Neutrophil (primary cell): ENCODE results near the gene KIF1B.

Experiments used
- H3K27ac ChIP-seq: fragments of 200-600 bp; sonication (generic); 2 replicates; pipeline ENCODE4 v1.5.1; 2016; ENCODE audit warnings: mild to moderate bottlenecking, moderate library complexity
- H3K27me3 ChIP-seq: fragments of 200-600 bp; sonication (generic); 2 replicates; pipeline ENCODE4 v1.6.0; 2016; ENCODE audit warnings: mild to moderate bottlenecking
- H3K36me3 ChIP-seq: fragments of 200-600 bp; sonication (generic); 2 replicates; pipeline ENCODE4 v1.5.1; 2017
- H3K4me1 ChIP-seq, 2 experiments: fragments of 200-600 bp in 1 of 2; sonication (generic) in 1 of 2; 1 replicate in 1 of 2; 2 replicates in 1 of 2; pipeline versions ENCODE4 v1.5.1 to v1.6.1; 2013 to 2016; ENCODE audit warnings: low read depth in 1 of 2, low read length in 1 of 2, mild to moderate bottlenecking in 1 of 2, moderate library complexity in 1 of 2; ENCODE audit not compliant: control insufficient read depth in 1 of 2, insufficient read depth in 1 of 2
- H3K4me3 ChIP-seq, 2 experiments: fragments of 200-600 bp in 1 of 2; sonication (generic) in 1 of 2; 1 replicate in 1 of 2; 2 replicates in 1 of 2; pipeline ENCODE4 v1.5.1; 2013 to 2016; ENCODE audit warnings: low read depth in 1 of 2, low read length in 1 of 2, mild to moderate bottlenecking in 1 of 2, moderate library complexity in 1 of 2
- H3K9me3 ChIP-seq: fragments of 200-600 bp; sonication (generic); 2 replicates; pipeline ENCODE4 v1.5.1; 2016
- TF ChIP-seq, protein P1 (sequence below): fragments of 200-600 bp; sonication (generic); IDR thresholded peaks from 2 replicates; pipeline ENCODE4 v1.5.1; 2016; ENCODE audit warnings: antibody characterized with exemption

KIF1B gene

DNA sequence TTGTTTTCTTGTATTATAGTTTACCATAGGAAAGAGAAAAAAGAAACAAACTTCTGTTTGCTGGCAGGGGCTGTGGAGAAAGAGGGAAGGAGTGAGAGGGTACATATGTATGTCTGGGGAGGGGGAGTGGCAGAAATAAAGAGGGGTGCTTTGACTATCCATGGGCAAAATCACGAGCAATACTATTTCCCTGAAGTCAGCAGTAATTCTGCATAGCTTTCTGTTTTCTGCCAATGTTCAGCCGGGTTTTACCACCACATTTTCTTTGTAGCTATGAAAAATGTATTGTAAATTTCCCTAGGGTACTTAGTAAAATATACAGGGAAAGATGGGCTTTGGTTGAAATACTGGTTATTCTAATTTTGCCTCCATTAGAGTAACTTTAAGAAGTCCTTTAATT is 143.3 kb downstream of the KIF1B start:
- no peak overlapping the region for H3K4me3 ChIP-seq
- no peak overlapping the region for H3K27ac ChIP-seq
- H3K4me1 ChIP-seq, result no peaks in the 10 kb centered on the region
- peaks cover 83% of the 10 kb centered on the region for H3K36me3 ChIP-seq
- no peaks in the 10 kb centered on the region for H3K9me3 ChIP-seq
- TF ChIP-seq, protein P1, sequence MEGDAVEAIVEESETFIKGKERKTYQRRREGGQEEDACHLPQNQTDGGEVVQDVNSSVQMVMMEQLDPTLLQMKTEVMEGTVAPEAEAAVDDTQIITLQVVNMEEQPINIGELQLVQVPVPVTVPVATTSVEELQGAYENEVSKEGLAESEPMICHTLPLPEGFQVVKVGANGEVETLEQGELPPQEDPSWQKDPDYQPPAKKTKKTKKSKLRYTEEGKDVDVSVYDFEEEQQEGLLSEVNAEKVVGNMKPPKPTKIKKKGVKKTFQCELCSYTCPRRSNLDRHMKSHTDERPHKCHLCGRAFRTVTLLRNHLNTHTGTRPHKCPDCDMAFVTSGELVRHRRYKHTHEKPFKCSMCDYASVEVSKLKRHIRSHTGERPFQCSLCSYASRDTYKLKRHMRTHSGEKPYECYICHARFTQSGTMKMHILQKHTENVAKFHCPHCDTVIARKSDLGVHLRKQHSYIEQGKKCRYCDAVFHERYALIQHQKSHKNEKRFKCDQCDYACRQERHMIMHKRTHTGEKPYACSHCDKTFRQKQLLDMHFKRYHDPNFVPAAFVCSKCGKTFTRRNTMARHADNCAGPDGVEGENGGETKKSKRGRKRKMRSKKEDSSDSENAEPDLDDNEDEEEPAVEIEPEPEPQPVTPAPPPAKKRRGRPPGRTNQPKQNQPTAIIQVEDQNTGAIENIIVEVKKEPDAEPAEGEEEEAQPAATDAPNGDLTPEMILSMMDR, result no peak
- H3K27me3 ChIP-seq, result no peaks in the 10 kb centered on the region

DNA sequence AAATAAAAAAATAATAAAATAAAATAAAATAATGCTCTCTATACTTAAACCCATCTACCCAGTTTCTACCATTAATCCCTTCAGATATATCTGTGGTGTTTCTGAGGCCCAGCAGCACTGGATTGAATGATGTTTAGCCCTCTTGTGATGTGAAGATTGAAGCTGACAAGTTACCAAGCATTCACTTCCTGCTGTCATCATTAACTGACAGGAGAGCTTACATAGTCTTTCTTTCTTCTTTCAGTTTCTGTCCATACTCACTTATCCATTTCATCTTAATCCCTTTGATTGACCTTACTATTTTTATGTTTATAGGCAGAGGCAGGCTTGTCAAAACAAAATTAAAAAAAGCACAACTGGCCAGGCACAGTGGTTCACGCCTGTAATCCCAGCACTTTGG is 149.7 kb downstream of the KIF1B start:
- no peaks in the 10 kb centered on the region for H3K9me3 ChIP-seq

DNA sequence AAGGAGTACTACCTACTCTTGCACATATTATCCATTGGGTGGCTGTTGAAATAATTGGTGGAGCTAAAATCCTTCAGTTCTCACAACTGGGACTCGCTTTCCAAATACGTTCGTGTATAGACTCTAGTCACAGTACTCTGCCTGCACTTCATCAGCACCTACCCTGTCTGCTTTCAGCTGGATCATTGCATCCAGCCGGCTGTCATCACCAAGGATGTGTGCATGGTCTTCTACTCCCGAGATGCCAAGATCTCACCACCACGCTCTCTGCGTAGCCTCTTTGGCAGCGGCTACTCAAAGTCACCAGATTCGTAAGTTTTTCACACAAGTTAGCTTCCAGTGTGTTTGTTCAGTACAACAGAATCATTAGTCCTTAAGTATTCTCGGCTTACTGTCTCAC is 151.1 kb downstream of the KIF1B start:
- no peak overlapping the region for H3K4me3 ChIP-seq
- peaks cover 89% of the 10 kb centered on the region for H3K36me3 ChIP-seq
- no peak overlapping the region for H3K27ac ChIP-seq
- TF ChIP-seq, protein P1, result no peak
- H3K9me3 ChIP-seq, result peaks cover 5% of the 10 kb centered on the region
- H3K4me1 ChIP-seq, result no peaks in the 10 kb centered on the region
- no peaks in the 10 kb centered on the region for H3K27me3 ChIP-seq

More for the DNA sequence above, 149.7 kb downstream of the KIF1B start:
- Histone ChIP-seq H3K36me3 (peaks cover 82% of the 10 kb centered on the region), H3K27ac (no peak overlapping the region), H3K27me3 (no peaks in the 10 kb centered on the region), H3K4me1 (no peaks in the 10 kb centered on the region), H3K4me3 (no peak overlapping the region)
- TF ChIP-seq, protein P1, result no peak

DNA sequence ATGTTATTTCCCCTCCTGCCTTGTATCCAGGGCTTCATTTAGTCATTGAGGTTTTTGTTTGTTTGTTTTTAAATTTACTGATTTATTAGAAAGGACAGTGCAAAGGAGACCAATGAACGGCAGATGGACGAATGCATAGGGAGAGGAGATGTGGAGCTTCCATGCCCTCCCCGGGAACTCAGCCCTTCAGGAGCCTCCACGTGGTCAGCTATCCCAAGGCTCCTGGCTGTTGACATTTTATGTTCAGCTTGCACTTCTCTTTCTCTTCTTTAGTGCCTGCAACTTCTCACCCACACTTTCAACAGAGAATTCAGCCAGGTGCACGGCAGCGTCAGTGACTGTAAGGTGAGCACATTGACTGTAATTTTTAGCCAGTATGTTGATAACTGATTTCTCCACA is 157.8 kb downstream of the KIF1B start:
- TF ChIP-seq, protein P1, result no peak
- H3K27ac ChIP-seq, result no peak overlapping the region
- H3K27me3 ChIP-seq, result no peaks in the 10 kb centered on the region
- peaks cover 0 to 5% of the 10 kb centered on the region in 2 experiments for H3K4me1 ChIP-seq
- H3K4me3 ChIP-seq, result no peak overlapping the region
- peaks cover 93% of the 10 kb centered on the region for H3K36me3 ChIP-seq
- H3K9me3 ChIP-seq, result peaks cover 5% of the 10 kb centered on the region

DNA sequence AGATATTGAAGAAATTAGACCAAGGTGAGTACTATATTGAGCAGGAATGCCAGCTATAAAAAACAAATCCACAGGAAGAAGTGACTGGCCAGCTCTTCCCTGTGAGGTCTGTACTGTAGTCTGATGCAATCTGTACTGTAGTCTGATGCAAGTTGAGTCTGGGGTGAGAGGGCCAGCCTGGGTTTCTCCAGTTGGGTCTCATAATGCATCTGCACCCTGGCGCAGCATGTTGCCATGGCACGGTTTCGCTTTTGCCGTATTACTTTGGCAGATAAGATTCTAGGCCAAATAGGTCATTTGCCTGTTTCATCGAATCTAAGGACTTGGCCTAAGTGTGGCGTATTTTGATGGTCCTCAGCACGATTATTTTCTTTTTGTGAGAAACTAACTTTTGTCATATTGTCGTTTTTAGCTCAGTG is 164.1 kb downstream of the KIF1B start:
- Histone ChIP-seq H3K27me3 (no peaks in the 10 kb centered on the region), H3K4me3 (no peak overlapping the region), H3K4me1 (peaks cover 37 to 43% of the 10 kb centered on the region in 2 experiments), H3K9me3 (no peaks in the 10 kb centered on the region), H3K27ac (peak overlapping the region; percentile 45), H3K36me3 (peaks cover 70% of the 10 kb centered on the region)
- TF ChIP-seq, protein P1, result no peak
